K562 (cell line): ENCODE results near the gene SERAC1. TPM values are rescaled to one million over a fixed set of nuclear protein-coding genes. Genes with fewer than 3 reads are reported as not detected.

Experiments
- ADNP ChIP-seq: fragments of 200-800 bp; sonication (Bioruptor generic); IDR thresholded peaks from 2 replicates; pipeline ENCODE4 v1.6.1; 2016; ENCODE audit warnings: missing genetic modification characterization, missing compliant biosample characterization
- ARHGAP35 ChIP-seq: fragments of 450-650 bp; IDR thresholded peaks from 2 replicates; pipeline ENCODE4 v1.6.1; 2018; ENCODE audit not compliant: partially characterized antibody
- HDAC2 ChIP-seq: fragments of 450-650 bp; IDR thresholded peaks from 2 replicates; pipeline ENCODE4 v1.6.1; 2016; ENCODE audit warnings: mild to moderate bottlenecking
- IRF2 ChIP-seq: sonication (generic); formaldehyde crosslinking; IDR thresholded peaks from 2 replicates; pipeline ENCODE4 v1.8.1; 2022; ENCODE audit warnings: mild to moderate bottlenecking, missing genetic modification reagents
- KAT2B ChIP-seq: IDR thresholded peaks from one replicate; pipeline ENCODE4 v1.6.1; 2012; ENCODE audit warnings: low read depth, mild to moderate bottlenecking, control low read depth, inconsistent platforms, low read length, moderate library complexity
- MAFG ChIP-seq: fragments of 450-650 bp; conservative IDR thresholded peaks from 2 replicates; pipeline ENCODE4 v1.6.1; 2016; ENCODE audit warnings: missing genetic modification characterization, missing compliant biosample characterization
- MAFK ChIP-seq: IDR thresholded peaks from 2 replicates; pipeline ENCODE4 v1.6.1; 2011; ENCODE audit warnings: low read length, improper control_type of control experiment
- MECOM ChIP-seq: fragments of 250-450 bp; sonication (Bioruptor Pico); IDR thresholded peaks from 2 replicates; pipeline ENCODE4 v1.8.0; 2022; ENCODE audit warnings: inconsistent platforms
- NFIX ChIP-seq: fragments of 250-450 bp; sonication (Bioruptor Pico); IDR thresholded peaks from 2 replicates; pipeline ENCODE4 v1.4.0; 2020; ENCODE audit warnings: low read depth, mild to moderate bottlenecking, moderate library complexity
- OTX1 ChIP-seq: fragments of 450-650 bp; formaldehyde crosslinking; IDR thresholded peaks from 2 replicates; pipeline ENCODE4 v1.4.0; 2022; ENCODE audit warnings: mild to moderate bottlenecking
- PRMT5 ChIP-seq: sonication (generic); formaldehyde crosslinking; IDR thresholded peaks from 2 replicates; pipeline ENCODE4 v1.5.0; 2020; ENCODE audit warnings: missing genetic modification reagents
- SLC30A9 ChIP-seq: fragments of 250-450 bp; sonication (Bioruptor Pico); IDR thresholded peaks from 2 replicates; pipeline ENCODE4 v1.8.0; 2022; ENCODE audit warnings: mild to moderate bottlenecking, moderate library complexity
- WHSC1 ChIP-seq: IDR thresholded peaks from one replicate; pipeline ENCODE4 v1.6.1; 2012; ENCODE audit warnings: low read length, control low read depth, inconsistent platforms
- ZFP1 ChIP-seq: fragments of 450-650 bp; formaldehyde crosslinking; IDR thresholded peaks from 2 replicates; pipeline ENCODE4 v1.4.0; 2020; ENCODE audit warnings: mild to moderate bottlenecking, mixed read lengths
- ZNF24 ChIP-seq: fragments of 450-650 bp; IDR thresholded peaks from 2 replicates; pipeline ENCODE4 v1.6.1; 2016
- ZNF830 ChIP-seq: fragments of 250-450 bp; sonication (Bioruptor Pico); IDR thresholded peaks from 2 replicates; pipeline ENCODE4 v1.5.0; 2021; ENCODE audit warnings: mild to moderate bottlenecking
- polyA plus RNA-seq, 8 experiments: library from polyadenylated mRNA; depleted of rRNA in 4 of 8; stranded (reverse) in 5 of 8; unstranded in 3 of 8; fragments of >200 nt; fragmentation: Nextera tagmentation in 2 of 8; fragmentation: Illumina TruSeq in 1 of 8; extraction: Ambion mirVana in 2 of 8; extraction: Trizol in 1 of 8; gene quantifications; 2 replicates each; pipeline versions ENCODE4 v1.2.1 to v1.2.3, GENCODE V29; 2011 to 2014; ENCODE audit warnings: inconsistent platforms in 1 of 8, missing spikeins in 1 of 8
- total RNA-seq, 7 experiments: library from RNA; depleted of rRNA in 6 of 7; stranded (reverse); fragments of >200 nt in 6 of 7; fragmentation: Illumina TruSeq in 2 of 7; extraction: Trizol in 2 of 7; gene quantifications; 2 replicates each; pipeline versions ENCODE4 v1.2.1 to v1.2.3, GENCODE V29; 2011 to 2021; ENCODE audit warnings: low replicate concordance in 1 of 7
- TF ChIP-seq, protein P1 (sequence below): fragments of 250-450 bp; sonication (Bioruptor Pico); IDR thresholded peaks from 2 replicates; pipeline ENCODE4 v1.8.0; 2022; ENCODE audit warnings: inconsistent platforms
- TF ChIP-seq, protein P2 (sequence below): fragments of 200-800 bp; sonication (Bioruptor generic); IDR thresholded peaks from 2 replicates; pipeline ENCODE4 v1.6.1; 2017; ENCODE audit warnings: missing genetic modification characterization, missing compliant biosample characterization
- TF ChIP-seq, protein P3 (sequence below), 2 experiments: fragments of 450-650 bp; IDR thresholded peaks; 2 replicates each; pipeline ENCODE4 v1.6.1; 2016
- TF ChIP-seq, protein P4 (sequence below): fragments of 250-450 bp; sonication (Bioruptor Pico); IDR thresholded peaks from 2 replicates; pipeline ENCODE4 v1.9.0; 2021; ENCODE audit warnings: mild to moderate bottlenecking, inconsistent platforms

The SERAC1 gene
- total and polyA plus RNA-seq, 9 of the 15 experiments (the other 6 are each of a cell fraction or from before 2014, with no cell fraction given) = 1.8 to 6.2 (median 2.8) TPM

DNA sequence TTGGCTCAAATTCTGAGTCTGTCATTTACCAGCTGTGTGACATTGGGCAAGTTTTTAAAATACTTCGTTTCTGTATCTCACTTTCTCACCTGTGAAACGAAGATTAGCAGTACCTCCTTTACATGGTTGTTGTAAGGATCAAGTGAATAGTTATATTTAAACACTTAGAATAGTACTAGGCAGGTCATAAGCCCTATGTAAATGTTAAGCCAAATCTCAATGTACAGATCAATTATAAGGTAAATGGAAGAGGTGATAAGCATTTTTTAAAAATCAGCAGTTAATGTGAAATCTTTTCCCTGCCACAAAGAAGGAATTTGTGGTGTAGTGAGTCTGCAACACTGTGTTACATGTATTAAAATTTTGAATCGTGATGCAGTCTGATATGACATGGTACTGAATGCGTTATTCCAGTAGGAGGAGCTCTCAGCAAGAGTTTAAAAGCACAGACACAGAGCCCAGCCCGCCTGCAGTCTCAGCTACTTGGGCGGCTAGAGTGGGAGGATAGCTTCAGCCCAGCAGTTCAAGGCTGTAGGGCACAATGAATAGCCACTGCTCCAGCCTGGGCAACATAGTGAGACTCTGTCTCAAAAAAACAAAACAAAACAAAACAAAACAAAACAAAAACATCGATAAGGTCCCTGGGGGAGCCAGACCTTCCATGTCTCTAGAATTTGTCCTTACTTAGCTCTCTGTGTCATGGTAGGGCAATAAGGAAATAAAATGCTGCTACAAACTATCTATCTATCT lies 46.0 kb upstream of the SERAC1 start (continued):
- TF ChIP-seq, protein P1, sequence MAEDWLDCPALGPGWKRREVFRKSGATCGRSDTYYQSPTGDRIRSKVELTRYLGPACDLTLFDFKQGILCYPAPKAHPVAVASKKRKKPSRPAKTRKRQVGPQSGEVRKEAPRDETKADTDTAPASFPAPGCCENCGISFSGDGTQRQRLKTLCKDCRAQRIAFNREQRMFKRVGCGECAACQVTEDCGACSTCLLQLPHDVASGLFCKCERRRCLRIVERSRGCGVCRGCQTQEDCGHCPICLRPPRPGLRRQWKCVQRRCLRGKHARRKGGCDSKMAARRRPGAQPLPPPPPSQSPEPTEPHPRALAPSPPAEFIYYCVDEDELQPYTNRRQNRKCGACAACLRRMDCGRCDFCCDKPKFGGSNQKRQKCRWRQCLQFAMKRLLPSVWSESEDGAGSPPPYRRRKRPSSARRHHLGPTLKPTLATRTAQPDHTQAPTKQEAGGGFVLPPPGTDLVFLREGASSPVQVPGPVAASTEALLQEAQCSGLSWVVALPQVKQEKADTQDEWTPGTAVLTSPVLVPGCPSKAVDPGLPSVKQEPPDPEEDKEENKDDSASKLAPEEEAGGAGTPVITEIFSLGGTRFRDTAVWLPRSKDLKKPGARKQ (CRISPR knock-in tag) = no peak
- TF ChIP-seq MAFG (tag) (0 out of 2 replicates have a peak, but pooled peaks have one; percentile 17), ZNF24 (no peak), PRMT5 (CRISPR knock-in tag) (no peak), MAFK (no peak), NFIX (CRISPR knock-in tag) (no peak), KAT2B (no peak), MECOM (CRISPR knock-in tag) (no peak), ZNF830 (CRISPR knock-in tag) (no peak), SLC30A9 (CRISPR knock-in tag) (no peak), WHSC1 (no peak), OTX1 (CRISPR knock-in tag) (peak; percentile 70; the same call in 1 of the 2 replicates), ADNP (no peak), IRF2 (no peak), ZFP1 (no peak), ARHGAP35 (no peak), HDAC2 (no peak)
- TF ChIP-seq, protein P2, sequence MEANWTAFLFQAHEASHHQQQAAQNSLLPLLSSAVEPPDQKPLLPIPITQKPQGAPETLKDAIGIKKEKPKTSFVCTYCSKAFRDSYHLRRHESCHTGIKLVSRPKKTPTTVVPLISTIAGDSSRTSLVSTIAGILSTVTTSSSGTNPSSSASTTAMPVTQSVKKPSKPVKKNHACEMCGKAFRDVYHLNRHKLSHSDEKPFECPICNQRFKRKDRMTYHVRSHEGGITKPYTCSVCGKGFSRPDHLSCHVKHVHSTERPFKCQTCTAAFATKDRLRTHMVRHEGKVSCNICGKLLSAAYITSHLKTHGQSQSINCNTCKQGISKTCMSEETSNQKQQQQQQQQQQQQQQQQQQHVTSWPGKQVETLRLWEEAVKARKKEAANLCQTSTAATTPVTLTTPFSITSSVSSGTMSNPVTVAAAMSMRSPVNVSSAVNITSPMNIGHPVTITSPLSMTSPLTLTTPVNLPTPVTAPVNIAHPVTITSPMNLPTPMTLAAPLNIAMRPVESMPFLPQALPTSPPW (CRISPR knock-in tag) = no peak
- TF ChIP-seq, protein P3, sequence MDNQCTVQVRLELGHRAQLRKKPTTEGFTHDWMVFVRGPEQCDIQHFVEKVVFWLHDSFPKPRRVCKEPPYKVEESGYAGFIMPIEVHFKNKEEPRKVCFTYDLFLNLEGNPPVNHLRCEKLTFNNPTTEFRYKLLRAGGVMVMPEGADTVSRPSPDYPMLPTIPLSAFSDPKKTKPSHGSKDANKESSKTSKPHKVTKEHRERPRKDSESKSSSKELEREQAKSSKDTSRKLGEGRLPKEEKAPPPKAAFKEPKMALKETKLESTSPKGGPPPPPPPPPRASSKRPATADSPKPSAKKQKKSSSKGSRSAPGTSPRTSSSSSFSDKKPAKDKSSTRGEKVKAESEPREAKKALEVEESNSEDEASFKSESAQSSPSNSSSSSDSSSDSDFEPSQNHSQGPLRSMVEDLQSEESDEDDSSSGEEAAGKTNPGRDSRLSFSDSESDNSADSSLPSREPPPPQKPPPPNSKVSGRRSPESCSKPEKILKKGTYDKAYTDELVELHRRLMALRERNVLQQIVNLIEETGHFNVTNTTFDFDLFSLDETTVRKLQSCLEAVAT (IDR thresholded peaks at IDR 0.05) = no peak
- TF ChIP-seq, protein P4, sequence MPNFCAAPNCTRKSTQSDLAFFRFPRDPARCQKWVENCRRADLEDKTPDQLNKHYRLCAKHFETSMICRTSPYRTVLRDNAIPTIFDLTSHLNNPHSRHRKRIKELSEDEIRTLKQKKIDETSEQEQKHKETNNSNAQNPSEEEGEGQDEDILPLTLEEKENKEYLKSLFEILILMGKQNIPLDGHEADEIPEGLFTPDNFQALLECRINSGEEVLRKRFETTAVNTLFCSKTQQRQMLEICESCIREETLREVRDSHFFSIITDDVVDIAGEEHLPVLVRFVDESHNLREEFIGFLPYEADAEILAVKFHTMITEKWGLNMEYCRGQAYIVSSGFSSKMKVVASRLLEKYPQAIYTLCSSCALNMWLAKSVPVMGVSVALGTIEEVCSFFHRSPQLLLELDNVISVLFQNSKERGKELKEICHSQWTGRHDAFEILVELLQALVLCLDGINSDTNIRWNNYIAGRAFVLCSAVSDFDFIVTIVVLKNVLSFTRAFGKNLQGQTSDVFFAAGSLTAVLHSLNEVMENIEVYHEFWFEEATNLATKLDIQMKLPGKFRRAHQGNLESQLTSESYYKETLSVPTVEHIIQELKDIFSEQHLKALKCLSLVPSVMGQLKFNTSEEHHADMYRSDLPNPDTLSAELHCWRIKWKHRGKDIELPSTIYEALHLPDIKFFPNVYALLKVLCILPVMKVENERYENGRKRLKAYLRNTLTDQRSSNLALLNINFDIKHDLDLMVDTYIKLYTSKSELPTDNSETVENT (CRISPR knock-in tag) = no peak
